IgD-negative memory B cell (primary cell): ENCODE measurements around the gene TNIK. TPM values are rescaled to one million over a fixed set of nuclear protein-coding genes. Genes with fewer than 3 reads are reported as not detected.

Experiments
- H3K27ac Mint-ChIP-seq, 3 donors: one replicate each; pipeline ENCODE4 v1.8.0; 2020 to 2022; ENCODE audit warnings: mild to moderate bottlenecking in 3 of 3, mixed read lengths in 3 of 3, moderate library complexity in 1 of 3
- H3K27me3 Mint-ChIP-seq: one replicate; pipeline ENCODE4 v1.8.0; 2021; ENCODE audit warnings: mixed read lengths
- H3K36me3 Mint-ChIP-seq: one replicate; pipeline ENCODE4 v1.8.0; 2020; ENCODE audit warnings: mild to moderate bottlenecking, mixed read lengths
- H3K4me1 Mint-ChIP-seq, 3 donors: one replicate each; pipeline ENCODE4 v1.8.0; 2020 to 2022; ENCODE audit warnings: mixed read lengths in 3 of 3, mild to moderate bottlenecking in 1 of 3
- H3K4me3 Mint-ChIP-seq, 4 donors: one replicate each; pipeline ENCODE4 v1.8.0; 2020 to 2022; ENCODE audit warnings: mild to moderate bottlenecking in 4 of 4, mixed read lengths in 4 of 4, moderate library complexity in 3 of 4
- H3K9me3 Mint-ChIP-seq, 3 donors: one replicate each; pipeline ENCODE4 v1.8.0; 2020 to 2021; ENCODE audit warnings: mixed read lengths in 3 of 3, mild to moderate bottlenecking in 1 of 3
- polyA plus RNA-seq: library from polyadenylated mRNA; unstranded; fragments of 300-500 nt; fragmentation: Illumina TruSeq; gene quantifications from one replicate; pipeline ENCODE4 v1.2.3, GENCODE V29; 2021

TNIK gene
- polyA plus RNA-seq, 1 donor from 2014 or later, result 3.0 TPM

- Mint-ChIP-seq H3K4me1 (peaks cover 0 to 3% (median 0%) of the 10 kb centered on the region in 3 donors), H3K27ac (no peak overlapping the region), H3K36me3 (peaks cover 1% of the 10 kb centered on the region), H3K27me3 (no peaks in the 10 kb centered on the region), H3K9me3 (no peaks in the 10 kb centered on the region), H3K4me3 (no peak overlapping the region)
Observed at GRCh38 chr3:171240504-171240835, 219.7 kb downstream of the TNIK start.

GRCh38 chr3:171239757-171240503 is 220.3 kb downstream of the TNIK start:
- Mint-ChIP-seq H3K27ac (no peak overlapping the region), H3K4me3 (no peak overlapping the region)

GRCh38 chr3:171237009-171237385 is 223.2 kb downstream of the TNIK start:
- Mint-ChIP-seq H3K27ac (no peak overlapping the region), H3K36me3 (peaks cover 1% of the 10 kb centered on the region), H3K4me1 (peaks cover 0 to 3% (median 0%) of the 10 kb centered on the region in 3 donors), H3K9me3 (peaks cover 0 to 2% (median 2%) of the 10 kb centered on the region in 3 donors), H3K27me3 (no peaks in the 10 kb centered on the region), H3K4me3 (no peak overlapping the region)

More at GRCh38 chr3:171239757-171240503, 220.3 kb downstream of the TNIK start:
- peaks cover 0 to 2% (median 0%) of the 10 kb centered on the region in 3 donors for H3K9me3 Mint-ChIP-seq
- no peaks in the 10 kb centered on the region for H3K27me3 Mint-ChIP-seq
- H3K36me3 Mint-ChIP-seq, result peaks cover 1% of the 10 kb centered on the region
- H3K4me1 Mint-ChIP-seq, result peaks cover 0 to 3% (median 0%) of the 10 kb centered on the region in 3 donors

GRCh38 chr3:171236265-171237008 is 223.8 kb downstream of the TNIK start:
- Mint-ChIP-seq H3K27me3 (no peaks in the 10 kb centered on the region), H3K36me3 (peaks cover 1% of the 10 kb centered on the region), H3K9me3 (peaks cover 0 to 2% (median 2%) of the 10 kb centered on the region in 3 donors), H3K4me3 (no peak overlapping the region), H3K4me1 (peaks cover 0 to 3% (median 0%) of the 10 kb centered on the region in 3 donors), H3K27ac (no peak overlapping the region)

- H3K27me3 Mint-ChIP-seq, result no peaks in the 10 kb centered on the region
- H3K4me1 Mint-ChIP-seq, result no peaks in the 10 kb centered on the region
Observed at GRCh38 chr3:171234298-171235010, 225.8 kb downstream of the TNIK start.

GRCh38 chr3:171231361-171231760 is 228.8 kb downstream of the TNIK start:
- no peaks in the 10 kb centered on the region for H3K36me3 Mint-ChIP-seq
- no peaks in the 10 kb centered on the region for H3K27me3 Mint-ChIP-seq
- H3K4me3 Mint-ChIP-seq, result no peak overlapping the region
- no peak overlapping the region for H3K27ac Mint-ChIP-seq
- H3K9me3 Mint-ChIP-seq, result peaks cover under 1 to 2% (median 2%) of the 10 kb centered on the region in 3 donors
- peaks cover 0 to 2% (median 0%) of the 10 kb centered on the region in 3 donors for H3K4me1 Mint-ChIP-seq

More at GRCh38 chr3:171234298-171235010, 225.8 kb downstream of the TNIK start:
- no peak overlapping the region for H3K4me3 Mint-ChIP-seq
- H3K9me3 Mint-ChIP-seq, result peaks cover 0 to 2% (median 2%) of the 10 kb centered on the region in 3 donors
- peaks cover 1% of the 10 kb centered on the region for H3K36me3 Mint-ChIP-seq
- H3K27ac Mint-ChIP-seq, result peak overlapping the region in 1 of 3 donors; percentile 46

GRCh38 chr3:171230865-171231264 is 229.3 kb downstream of the TNIK start:
- Mint-ChIP-seq H3K36me3 (no peaks in the 10 kb centered on the region), H3K4me3 (no peak overlapping the region)

GRCh38 chr3:171229173-171229572 is 231.0 kb downstream of the TNIK start:
- no peaks in the 10 kb centered on the region for H3K27me3 Mint-ChIP-seq
- H3K27ac Mint-ChIP-seq, result no peak overlapping the region
- H3K4me3 Mint-ChIP-seq, result no peak overlapping the region
- no peaks in the 10 kb centered on the region for H3K36me3 Mint-ChIP-seq
- H3K9me3 Mint-ChIP-seq, result peaks cover 2 to 5% (median 4%) of the 10 kb centered on the region in 3 donors
- H3K4me1 Mint-ChIP-seq, result peaks cover 0 to 2% (median 2%) of the 10 kb centered on the region in 3 donors

More at GRCh38 chr3:171230865-171231264, 229.3 kb downstream of the TNIK start:
- Mint-ChIP-seq H3K9me3 (peaks cover 2 to 5% (median 2%) of the 10 kb centered on the region in 3 donors), H3K27me3 (no peaks in the 10 kb centered on the region), H3K27ac (no peak overlapping the region), H3K4me1 (peaks cover 0 to 2% (median 0%) of the 10 kb centered on the region in 3 donors)

- Mint-ChIP-seq H3K36me3 (peaks cover 1% of the 10 kb centered on the region), H3K4me3 (no peak overlapping the region), H3K9me3 (peaks cover 2 to 5% (median 4%) of the 10 kb centered on the region in 3 donors), H3K27me3 (no peaks in the 10 kb centered on the region), H3K4me1 (peaks cover 0 to 2% (median 2%) of the 10 kb centered on the region in 3 donors), H3K27ac (no peak overlapping the region)
Observed at GRCh38 chr3:171228240-171228639, 232.0 kb downstream of the TNIK start.

GRCh38 chr3:171227828-171228227 is 232.4 kb downstream of the TNIK start:
- Mint-ChIP-seq H3K4me1 (peaks cover 0 to 2% (median 2%) of the 10 kb centered on the region in 3 donors), H3K36me3 (peaks cover 1% of the 10 kb centered on the region), H3K4me3 (no peak overlapping the region), H3K27ac (no peak overlapping the region), H3K27me3 (no peaks in the 10 kb centered on the region), H3K9me3 (peaks cover 0 to 5% (median 4%) of the 10 kb centered on the region in 3 donors)

- Mint-ChIP-seq H3K36me3 (peaks cover 1% of the 10 kb centered on the region), H3K27ac (no peak overlapping the region), H3K9me3 (peaks cover 0 to 5% (median 4%) of the 10 kb centered on the region in 3 donors), H3K4me1 (peaks cover 0 to 2% (median 2%) of the 10 kb centered on the region in 3 donors), H3K4me3 (no peak overlapping the region), H3K27me3 (no peaks in the 10 kb centered on the region)
Observed at GRCh38 chr3:171227359-171227758, 232.8 kb downstream of the TNIK start.

- Mint-ChIP-seq H3K27ac (no peak overlapping the region), H3K4me1 (peaks cover 0 to 2% (median 2%) of the 10 kb centered on the region in 3 donors), H3K9me3 (peaks cover 0 to 5% (median 4%) of the 10 kb centered on the region in 3 donors), H3K36me3 (peaks cover 1% of the 10 kb centered on the region), H3K27me3 (no peaks in the 10 kb centered on the region), H3K4me3 (no peak overlapping the region)
Observed at GRCh38 chr3:171226794-171227193, 233.4 kb downstream of the TNIK start.

GRCh38 chr3:171225708-171226107 is 234.5 kb downstream of the TNIK start:
- Mint-ChIP-seq H3K9me3 (peaks cover 0 to 5% (median 4%) of the 10 kb centered on the region in 3 donors), H3K4me3 (no peak overlapping the region), H3K27ac (no peak overlapping the region), H3K4me1 (peaks cover 0 to 2% (median 2%) of the 10 kb centered on the region in 3 donors), H3K36me3 (peaks cover 1% of the 10 kb centered on the region), H3K27me3 (no peaks in the 10 kb centered on the region)

- Mint-ChIP-seq H3K4me3 (no peak overlapping the region), H3K4me1 (peaks cover 0 to 2% (median 2%) of the 10 kb centered on the region in 3 donors), H3K36me3 (peaks cover 1% of the 10 kb centered on the region), H3K9me3 (peaks cover 0 to 5% (median 4%) of the 10 kb centered on the region in 3 donors), H3K27me3 (no peaks in the 10 kb centered on the region), H3K27ac (no peak overlapping the region)
Observed at GRCh38 chr3:171225165-171225564, 235.0 kb downstream of the TNIK start.
